ENCODE results near the gene AZIN2. TPM values are rescaled to one million over a fixed set of nuclear protein-coding genes. Genes with fewer than 3 reads are reported as not detected.

The AZIN2 gene
- total and polyA plus RNA-seq, 2 of the 13 experiments (the other 11 are each of a cell fraction or from before 2014, with no cell fraction given) = 1.7 to 3.5 TPM

- Histone ChIP-seq H3K36me3 (replicated peaks in 1 of 2; ENCODE audit: control insufficient read depth in 1 of 2, insufficient read depth in 2 of 2, low read length in 2 of 2) (no peaks in the 10 kb centered on the region), H3K9me3 (ENCODE audit: low read length) (no peaks in the 10 kb centered on the region), H3K4me1 (ENCODE audit: insufficient read depth, low read length) (no peaks in the 10 kb centered on the region), H3K79me2 (ENCODE audit: insufficient read depth, low read length) (no peaks in the 10 kb centered on the region), H4K20me1 (ENCODE audit: insufficient read depth, low read length) (no peaks in the 10 kb centered on the region), H3K27ac (ENCODE audit: extremely low read length, insufficient read depth, low read length) (no peak overlapping the region), H3K27me3 (ENCODE audit: control insufficient read depth in 1 of 2, insufficient read depth in 2 of 2, low read length in 2 of 2) (no peaks in the 10 kb centered on the region; a peak in 1 of 5 replicates), H3K4me3 (replicated peaks in 1 of 3; ENCODE audit: insufficient read depth in 1 of 3, low read depth in 2 of 3, low read length in 3 of 3) (no peak overlapping the region), H3K4me2 (ENCODE audit: low read depth, low read length) (no peak overlapping the region), H2AFZ (ENCODE audit: low read length) (no peak overlapping the region), H3K9ac (ENCODE audit: insufficient read depth, low read depth, low read length) (no peak overlapping the region)
- ATAC-seq = no peak
- no peak for DNase-seq (ENCODE audit: low spot score)
- TF ChIP-seq ZNF383 (CRISPR knock-in tag; IDR thresholded peaks at IDR 0.05; ENCODE audit: borderline replicate concordance) = no peak
- FAIRE-seq = no peak
- WGBS (ENCODE audit: low lambda C conversion rate) = 76% methylated on average over 2 of the region's 2 CpGs
- POLR2A ChIA-PET = no interaction called here
- CTCF ChIA-PET (ENCODE audit: low intra/inter-chr PET ratio, low total read pairs) = no interaction called here
- in situ Hi-C loops (cut with HindIII; ENCODE audit: extremely low pct_ligation_motif_present, low pct_unique_long_range_greater_than_20kb) = no loop called here
- intact Hi-C loops (cut with micrococcal nuclease; ENCODE audit: unreplicated experiment) = loop anchor here (10.0 kb wide), 1 partner anchor 155 kb away; no protein-coding TSS in a partner anchor
- no TSS peak for BruUV-seq (replicated peaks)
These were observed 8.5 kb downstream of the AZIN2 start for GRCh38 chr1:33089457-33089856.

DNA sequence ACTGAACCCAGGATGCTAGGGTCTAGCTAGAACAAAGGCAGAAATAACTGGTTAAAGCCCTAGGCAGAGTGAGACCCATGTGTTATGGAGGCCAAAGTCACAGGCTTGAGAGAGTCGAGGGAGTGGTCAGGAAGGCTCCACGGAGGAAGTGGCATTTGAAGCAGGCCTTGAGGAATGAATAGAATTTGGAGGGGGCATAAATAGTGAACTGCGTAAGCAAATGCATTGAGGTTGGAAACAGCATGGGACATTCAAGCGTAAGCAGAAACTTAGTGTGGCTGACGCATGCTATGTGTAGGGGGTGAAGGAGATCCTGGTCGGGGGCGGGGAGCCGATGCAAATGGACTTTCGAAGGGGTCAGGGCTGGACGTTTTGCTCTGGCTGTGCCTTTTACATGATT is 11.5 kb downstream of the AZIN2 start:
- WGBS (ENCODE audit: low lambda C conversion rate) = 73% methylated on average over 10 of the region's 10 CpGs
- Histone ChIP-seq H2AFZ (ENCODE audit: low read length) (no peak overlapping the region), H3K36me3 (replicated peaks in 1 of 2; ENCODE audit: control insufficient read depth in 1 of 2, insufficient read depth in 2 of 2, low read length in 2 of 2) (no peaks in the 10 kb centered on the region), H3K9ac (ENCODE audit: insufficient read depth, low read depth, low read length) (no peak overlapping the region), H3K27ac (ENCODE audit: extremely low read length, insufficient read depth, low read length) (no peak overlapping the region), H3K4me3 (replicated peaks in 1 of 3; ENCODE audit: insufficient read depth in 1 of 3, low read depth in 2 of 3, low read length in 3 of 3) (no peak overlapping the region), H3K27me3 (ENCODE audit: control insufficient read depth in 1 of 2, insufficient read depth in 2 of 2, low read length in 2 of 2) (no peaks in the 10 kb centered on the region; a peak in 1 of 5 replicates), H3K4me2 (ENCODE audit: low read depth, low read length) (no peak overlapping the region), H3K4me1 (ENCODE audit: insufficient read depth, low read length) (no peaks in the 10 kb centered on the region), H3K9me3 (ENCODE audit: low read length) (no peaks in the 10 kb centered on the region), H4K20me1 (ENCODE audit: insufficient read depth, low read length) (no peaks in the 10 kb centered on the region), H3K79me2 (ENCODE audit: insufficient read depth, low read length) (no peaks in the 10 kb centered on the region)
- intact Hi-C loops (cut with micrococcal nuclease; ENCODE audit: unreplicated experiment) = no loop called here
- in situ Hi-C loops (cut with HindIII; ENCODE audit: extremely low pct_ligation_motif_present, low pct_unique_long_range_greater_than_20kb) = no loop called here
- ChIA-PET POLR2A (no interaction called here), CTCF (ENCODE audit: low intra/inter-chr PET ratio, low total read pairs) (no interaction called here)
- FAIRE-seq (no peak), ATAC-seq (no peak), DNase-seq (ENCODE audit: low spot score) (no peak)
- no TSS peak for BruUV-seq (replicated peaks)
- TF ChIP-seq ZNF589 (CRISPR knock-in tag; conservative IDR thresholded peaks at IDR 0.05) (no peak), MXD1 (CRISPR knock-in tag; IDR thresholded peaks at IDR 0.05) (no peak), CAMTA2 (CRISPR knock-in tag; IDR thresholded peaks at IDR 0.05; ENCODE audit: borderline replicate concordance) (no peak), ZNF552 (CRISPR knock-in tag; IDR thresholded peaks at IDR 0.05; ENCODE audit: borderline replicate concordance) (no peak), MTF1 (CRISPR knock-in tag; IDR thresholded peaks at IDR 0.05) (no peak), PHF5A (CRISPR knock-in tag; IDR thresholded peaks at IDR 0.05; ENCODE audit: low read depth, unreplicated experiment) (no peak), ZNF761 (CRISPR knock-in tag; conservative IDR thresholded peaks at IDR 0.05) (no peak), ZKSCAN1 (IDR thresholded peaks at IDR 0.05; ENCODE audit: low read length) (no peak), NKX3-1 (CRISPR knock-in tag; IDR thresholded peaks at IDR 0.05) (no peak)
- TF ChIP-seq, protein P1, sequence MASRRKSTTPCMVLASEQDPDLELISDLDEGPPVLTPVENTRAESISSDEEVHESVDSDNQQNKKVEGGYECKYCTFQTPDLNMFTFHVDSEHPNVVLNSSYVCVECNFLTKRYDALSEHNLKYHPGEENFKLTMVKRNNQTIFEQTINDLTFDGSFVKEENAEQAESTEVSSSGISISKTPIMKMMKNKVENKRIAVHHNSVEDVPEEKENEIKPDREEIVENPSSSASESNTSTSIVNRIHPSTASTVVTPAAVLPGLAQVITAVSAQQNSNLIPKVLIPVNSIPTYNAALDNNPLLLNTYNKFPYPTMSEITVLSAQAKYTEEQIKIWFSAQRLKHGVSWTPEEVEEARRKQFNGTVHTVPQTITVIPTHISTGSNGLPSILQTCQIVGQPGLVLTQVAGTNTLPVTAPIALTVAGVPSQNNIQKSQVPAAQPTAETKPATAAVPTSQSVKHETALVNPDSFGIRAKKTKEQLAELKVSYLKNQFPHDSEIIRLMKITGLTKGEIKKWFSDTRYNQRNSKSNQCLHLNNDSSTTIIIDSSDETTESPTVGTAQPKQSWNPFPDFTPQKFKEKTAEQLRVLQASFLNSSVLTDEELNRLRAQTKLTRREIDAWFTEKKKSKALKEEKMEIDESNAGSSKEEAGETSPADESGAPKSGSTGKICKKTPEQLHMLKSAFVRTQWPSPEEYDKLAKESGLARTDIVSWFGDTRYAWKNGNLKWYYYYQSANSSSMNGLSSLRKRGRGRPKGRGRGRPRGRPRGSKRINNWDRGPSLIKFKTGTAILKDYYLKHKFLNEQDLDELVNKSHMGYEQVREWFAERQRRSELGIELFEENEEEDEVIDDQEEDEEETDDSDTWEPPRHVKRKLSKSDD (CRISPR knock-in tag; IDR thresholded peaks at IDR 0.05; ENCODE audit: low read depth) = no peak

Data from HepG2 (cell line).